ENCODE measurements around the gene RNFT2.

Gene RNFT2, protein sequence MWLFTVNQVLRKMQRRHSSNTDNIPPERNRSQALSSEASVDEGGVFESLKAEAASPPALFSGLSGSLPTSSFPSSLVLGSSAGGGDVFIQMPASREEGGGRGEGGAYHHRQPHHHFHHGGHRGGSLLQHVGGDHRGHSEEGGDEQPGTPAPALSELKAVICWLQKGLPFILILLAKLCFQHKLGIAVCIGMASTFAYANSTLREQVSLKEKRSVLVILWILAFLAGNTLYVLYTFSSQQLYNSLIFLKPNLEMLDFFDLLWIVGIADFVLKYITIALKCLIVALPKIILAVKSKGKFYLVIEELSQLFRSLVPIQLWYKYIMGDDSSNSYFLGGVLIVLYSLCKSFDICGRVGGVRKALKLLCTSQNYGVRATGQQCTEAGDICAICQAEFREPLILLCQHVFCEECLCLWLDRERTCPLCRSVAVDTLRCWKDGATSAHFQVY

GRCh38 chr12:116737774-116738657 lies at the start of gene RNFT2, which contains the start of gene SPRING1:
RNFT2 (plus strand) TSS chr12:116738315; CDS start chr12:116740498, 2,183 bp downstream.
SPRING1 (minus strand) TSS chr12:116738069; CDS start chr12:116737900, 169 bp downstream.
- peak; percentile 99 for DNase-seq

DNA sequence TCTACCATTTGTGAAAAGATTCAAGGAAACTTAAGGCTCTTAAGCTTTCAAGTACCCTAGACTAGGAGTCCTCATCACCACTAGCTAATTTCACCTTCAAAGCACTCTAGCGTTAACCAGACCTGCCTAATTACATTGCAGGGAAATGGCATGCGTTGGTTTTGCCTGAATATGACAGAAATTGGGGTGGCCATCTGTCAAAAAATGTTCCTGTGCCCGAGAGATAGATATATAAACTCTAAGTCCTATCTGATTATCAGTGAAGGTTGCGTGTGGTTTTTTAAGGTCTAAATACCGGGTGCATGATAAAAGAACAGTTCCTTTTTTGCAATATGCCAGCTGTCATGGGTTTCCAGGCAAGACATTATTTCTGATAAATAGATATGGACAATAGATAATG lies 48.6 kb upstream of the RNFT2 start:
- DNase-seq = no peak

- DNase-seq = no peak
These were observed 48.0 kb upstream of the RNFT2 start for GRCh38 chr12:116689979-116690744.

DNA sequence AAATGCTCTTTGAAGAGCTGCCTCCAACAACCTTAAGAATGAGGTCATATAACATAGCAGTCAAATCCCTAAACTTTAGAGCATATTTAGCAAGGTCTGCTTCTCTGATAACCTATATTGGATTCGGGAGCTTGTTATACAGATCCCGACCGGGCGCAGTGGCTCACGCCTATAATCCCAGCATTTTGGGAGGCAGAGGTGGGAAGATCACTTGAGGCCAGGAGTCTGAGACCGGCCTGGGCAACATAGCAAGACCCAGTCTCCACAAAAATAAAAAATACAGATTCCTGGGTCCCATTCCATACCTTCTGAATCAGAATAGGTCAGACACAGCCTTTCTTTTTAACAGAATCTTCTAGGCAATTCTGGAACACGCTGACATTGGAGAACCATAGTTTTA lies 46.9 kb upstream of the RNFT2 start:
- no peak for DNase-seq

DNA sequence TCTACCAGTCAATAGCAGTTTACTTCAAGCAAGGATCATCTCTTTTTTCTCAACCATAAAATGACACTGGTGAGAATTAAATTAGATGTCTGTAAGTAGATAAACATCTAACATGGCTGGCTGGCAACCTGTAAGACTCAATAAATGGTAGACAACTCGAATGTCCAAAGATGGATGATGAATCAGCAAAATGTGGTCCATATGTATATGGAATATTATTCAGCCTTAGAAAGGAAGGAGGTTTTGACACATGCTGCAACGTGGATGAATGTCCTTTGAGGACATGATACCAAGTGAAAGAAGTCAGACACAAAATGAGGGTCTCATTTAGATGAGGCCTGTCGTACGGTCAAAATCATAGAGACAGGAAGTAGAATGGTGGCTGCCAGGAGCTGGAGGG lies 46.5 kb upstream of the RNFT2 start:
- DNase-seq = no peak

DNA sequence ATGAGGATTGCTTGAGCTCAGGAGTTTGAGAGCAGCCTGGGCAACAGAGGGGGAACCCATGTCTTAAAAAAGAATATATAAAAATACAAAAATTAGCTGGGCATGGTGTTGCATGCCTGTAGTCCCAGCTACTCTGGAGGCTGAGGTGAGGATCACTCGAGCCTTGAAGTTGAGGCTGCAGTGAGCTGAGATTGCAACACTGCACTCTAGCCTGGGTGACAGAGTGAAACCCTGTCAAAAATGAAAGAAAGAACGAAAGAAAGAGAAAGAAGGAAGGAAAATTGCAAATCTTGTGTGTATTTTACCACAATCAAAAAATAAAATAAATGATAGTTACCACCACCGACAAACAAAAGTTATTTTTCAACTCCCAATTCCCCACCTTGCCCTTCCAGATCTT lies 45.5 kb upstream of the RNFT2 start:
- peak; percentile 33 for DNase-seq

GRCh38 chr12:116693286-116694227 lies 44.6 kb upstream of the RNFT2 start:
- no peak for DNase-seq

- no peak for DNase-seq
These were observed 43.3 kb upstream of the RNFT2 start for GRCh38 chr12:116694653-116695463.

DNA sequence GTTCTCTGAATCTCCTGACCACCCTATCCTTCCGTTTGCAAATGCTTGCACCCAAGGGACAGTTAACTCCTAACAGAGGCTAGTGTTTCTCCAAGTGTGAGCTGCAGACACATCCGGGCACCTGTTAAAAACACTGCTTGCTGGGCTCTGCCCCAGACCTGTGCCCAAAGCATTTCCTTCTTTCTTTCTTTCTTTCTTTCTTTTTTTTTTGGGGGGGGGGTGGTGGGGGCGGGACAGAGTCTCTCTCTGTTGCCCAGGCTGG lies 42.7 kb upstream of the RNFT2 start:
- DNase-seq = no peak

GRCh38 chr12:116697305-116697704 lies 40.8 kb upstream of the RNFT2 start:
- DNase-seq = peak; percentile 39

DNA sequence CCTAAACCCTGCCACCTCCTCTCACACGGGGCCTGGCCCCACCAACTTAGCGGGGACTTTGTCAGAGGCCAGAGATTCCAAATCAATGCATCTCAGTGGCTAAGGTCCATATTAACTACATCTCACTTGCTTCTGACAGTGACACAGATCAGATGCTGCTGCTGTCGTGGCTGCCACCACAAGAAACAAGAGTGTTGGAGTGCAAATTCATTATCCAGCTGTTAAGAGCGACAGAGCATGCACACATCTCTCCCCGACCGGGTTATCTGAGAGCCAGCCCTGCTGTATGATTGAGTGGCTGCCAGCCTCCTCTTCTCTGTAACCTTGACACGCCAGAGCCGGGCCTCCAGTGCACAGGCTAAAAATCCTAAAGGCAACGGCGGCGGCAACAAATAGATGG lies 40.4 kb upstream of the RNFT2 start:
- no peak for DNase-seq

- no peak for DNase-seq
These were observed 40.0 kb upstream of the RNFT2 start for GRCh38 chr12:116698116-116698515.

DNA sequence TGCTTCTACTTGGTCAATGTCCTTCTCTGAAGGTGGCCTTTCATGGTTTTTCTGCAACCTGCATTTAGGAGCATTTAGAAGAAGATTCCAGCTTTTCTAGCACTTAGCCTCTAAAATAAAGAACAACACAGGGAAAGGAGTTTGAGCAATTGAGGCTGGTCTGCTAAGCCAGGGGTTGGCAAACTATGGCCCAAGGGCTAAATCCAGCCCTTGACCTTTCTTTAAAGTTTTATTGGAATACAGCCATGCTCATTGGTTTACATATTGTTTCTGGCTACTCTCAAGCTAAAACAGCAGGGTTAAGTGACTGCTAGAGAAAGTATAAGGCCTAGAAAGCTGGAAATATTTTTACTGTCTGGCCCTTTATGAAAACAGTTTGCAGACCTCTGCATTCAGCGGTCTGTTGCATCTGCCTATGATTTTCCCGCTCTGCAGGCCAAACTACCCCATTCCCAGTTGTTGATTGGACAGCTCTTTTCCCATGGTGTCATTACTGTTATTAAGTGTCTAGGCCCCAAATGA lies 39.5 kb upstream of the RNFT2 start:
- no peak for DNase-seq

GRCh38 chr12:116700066-116700465 lies 38.0 kb upstream of the RNFT2 start:
- no peak for DNase-seq

GRCh38 chr12:116701432-116701831 lies 36.7 kb upstream of the RNFT2 start:
- DNase-seq = no peak

- DNase-seq = peak; percentile 79
These were observed 34.8 kb upstream of the RNFT2 start for GRCh38 chr12:116703214-116703795.

GRCh38 chr12:116707751-116708150 lies 30.4 kb upstream of the RNFT2 start:
- DNase-seq = no peak

DNA sequence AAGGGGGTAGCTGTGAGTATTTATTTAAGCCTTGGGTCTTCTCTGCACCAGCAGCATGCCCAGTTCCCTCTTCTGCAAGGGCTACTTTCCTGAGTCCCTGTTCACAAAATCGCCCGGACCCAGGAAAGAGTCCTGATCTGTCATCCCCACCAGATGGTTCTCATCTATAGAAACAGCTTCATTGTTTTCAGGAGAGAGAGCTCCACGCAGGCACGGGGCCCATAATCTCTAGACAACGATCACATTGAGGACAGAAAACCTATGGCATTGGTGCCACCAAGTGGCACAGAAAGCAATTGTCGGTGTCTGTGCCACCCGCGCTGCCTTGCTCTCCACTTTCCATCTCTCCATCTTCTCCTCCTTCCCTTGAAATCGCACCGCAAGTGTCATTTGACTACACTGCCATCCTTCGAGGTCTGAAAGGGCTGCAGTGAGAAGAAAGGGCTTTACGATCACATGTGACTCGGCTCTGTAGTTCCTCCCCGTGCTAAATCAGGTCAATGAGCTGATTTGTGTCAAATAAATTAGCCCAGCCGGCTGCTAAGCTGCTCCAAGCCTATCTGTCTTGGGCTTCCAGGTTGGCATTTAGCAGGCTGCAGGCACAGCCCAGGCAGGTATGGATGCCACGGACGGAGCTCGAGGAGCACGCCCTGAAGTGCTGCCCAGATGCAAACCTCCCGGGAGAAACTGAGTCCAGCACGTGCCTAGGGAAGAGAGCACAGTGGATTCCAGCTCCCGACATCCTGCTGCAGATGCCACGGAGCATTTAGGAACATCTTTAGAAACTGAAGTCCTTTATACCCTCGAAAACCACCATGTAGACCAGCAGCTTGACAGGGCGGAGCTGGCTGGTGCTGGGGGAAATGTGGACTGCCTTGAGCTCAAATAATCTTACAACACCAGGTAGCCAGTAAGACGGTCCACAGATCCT lies 29.0 kb upstream of the RNFT2 start:
- peak; percentile 62 for DNase-seq

- no peak for DNase-seq
These were observed 28.3 kb upstream of the RNFT2 start for GRCh38 chr12:116709768-116710167.
